ENCODE data around the gene MAN1A1.

DNA sequence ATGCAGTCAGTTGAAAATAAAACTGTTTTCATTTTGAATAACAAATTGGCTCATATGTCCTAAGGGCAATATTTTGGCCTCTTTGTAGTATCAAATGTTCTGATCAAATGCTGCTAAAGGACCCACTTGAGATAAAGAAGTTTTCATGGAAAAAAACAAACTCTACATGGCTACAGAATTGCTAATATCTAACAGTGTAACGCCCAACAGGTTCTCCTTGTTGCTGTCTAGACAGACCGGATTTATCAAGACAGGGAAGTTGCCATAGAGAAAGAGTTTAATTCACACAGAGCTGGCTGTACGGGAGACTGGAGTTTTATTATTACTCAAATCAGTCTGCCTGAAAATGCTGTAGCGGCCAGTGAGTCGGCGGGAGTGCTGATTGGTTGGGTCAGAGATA, 19.4 kb upstream of the MAN1A1 start:
- TF ChIP-seq, protein P1, sequence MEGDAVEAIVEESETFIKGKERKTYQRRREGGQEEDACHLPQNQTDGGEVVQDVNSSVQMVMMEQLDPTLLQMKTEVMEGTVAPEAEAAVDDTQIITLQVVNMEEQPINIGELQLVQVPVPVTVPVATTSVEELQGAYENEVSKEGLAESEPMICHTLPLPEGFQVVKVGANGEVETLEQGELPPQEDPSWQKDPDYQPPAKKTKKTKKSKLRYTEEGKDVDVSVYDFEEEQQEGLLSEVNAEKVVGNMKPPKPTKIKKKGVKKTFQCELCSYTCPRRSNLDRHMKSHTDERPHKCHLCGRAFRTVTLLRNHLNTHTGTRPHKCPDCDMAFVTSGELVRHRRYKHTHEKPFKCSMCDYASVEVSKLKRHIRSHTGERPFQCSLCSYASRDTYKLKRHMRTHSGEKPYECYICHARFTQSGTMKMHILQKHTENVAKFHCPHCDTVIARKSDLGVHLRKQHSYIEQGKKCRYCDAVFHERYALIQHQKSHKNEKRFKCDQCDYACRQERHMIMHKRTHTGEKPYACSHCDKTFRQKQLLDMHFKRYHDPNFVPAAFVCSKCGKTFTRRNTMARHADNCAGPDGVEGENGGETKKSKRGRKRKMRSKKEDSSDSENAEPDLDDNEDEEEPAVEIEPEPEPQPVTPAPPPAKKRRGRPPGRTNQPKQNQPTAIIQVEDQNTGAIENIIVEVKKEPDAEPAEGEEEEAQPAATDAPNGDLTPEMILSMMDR (optimal IDR thresholded peaks at IDR 0.05 in 1 of 3, IDR thresholded peaks at IDR 0.05 in 1 of 3, conservative IDR thresholded peaks at IDR 0.05 in 1 of 3; ENCODE audit: extremely low read depth in 1 of 3, insufficient read depth in 2 of 3, low read length in 3 of 3): no peak
- TF ChIP-seq EZH2 (IDR thresholded peaks at IDR 0.05; ENCODE audit: low read length): no peak

All from keratinocyte (primary cell).